AG04449 (cell line): ENCODE measurements around the gene ENDOU.
"Not testable (repeated sequence)": the region's sequence is repeated elsewhere in the genome, so short reads cannot be mapped to it uniquely, and the experiment has no call there.

Experiments
- CTCF ChIA-PET: fragments of 350-600 bp; formaldehyde crosslinking; extraction: SDS; loops from one replicate; lab custom pipeline; 2021; ENCODE audit warnings: antibody characterized with exemption; lab: Yijun Ruan, JAX
- POLR2A ChIA-PET: fragments of 400-600, 350-600 bp; formaldehyde crosslinking; extraction: SDS; loops from one replicate; lab custom pipeline; 2020; ENCODE audit warnings: antibody characterized with exemption, inconsistent platforms; lab: Yijun Ruan, JAX
- DNase-seq: peaks from one replicate; pipeline ENCODE4 v3.0.0-alpha.2; 2010; ENCODE audit warnings: low read depth, low spot score
- H3K4me3 ChIP-seq: 2 replicates; pipeline ENCODE4 v1.5.1; 2011; ENCODE audit warnings: low read depth, mild to moderate bottlenecking, control low read depth, low read length
- CTCF ChIP-seq: IDR thresholded peaks from one replicate; pipeline ENCODE4 v1.5.1; 2011; ENCODE audit warnings: mild to moderate bottlenecking, moderate library complexity, low read length, control low read depth, inconsistent platforms; ENCODE audit not compliant: insufficient read depth; ENCODE audit errors: missing control alignments

Gene ENDOU

GRCh38 chr12:47698055-47698454 is 27.2 kb downstream of the ENDOU start:
- H3K4me3 ChIP-seq = no peak overlapping the region
- DNase-seq = no peak
- CTCF ChIA-PET = interaction anchor here (1.3 to 2.2 kb wide), 3 partner anchors 19 to 666 kb away, joined by 4 to 6 read pairs (median 5); no protein-coding TSS in a partner anchor
- POLR2A ChIA-PET = no interaction called here
- TF ChIP-seq CTCF = no peak

GRCh38 chr12:47689215-47689614 is 36.1 kb downstream of the ENDOU start:
- TF ChIP-seq CTCF = no peak
- CTCF ChIA-PET = interaction anchor here (1.2 to 8.0 kb wide), 2 partner anchors 12 to 655 kb away, joined by 3 to 122 read pairs; no protein-coding TSS in a partner anchor
- no peak overlapping the region for H3K4me3 ChIP-seq
- DNase-seq = no peak
- POLR2A ChIA-PET = no interaction called here

GRCh38 chr12:47687636-47688035 is 37.7 kb downstream of the ENDOU start:
- TF ChIP-seq CTCF = no peak
- POLR2A ChIA-PET = no interaction called here
- DNase-seq = no peak
- CTCF ChIA-PET = interaction anchor here (1.1 to 8.0 kb wide), 18 partner anchors 8 to 745 kb away, joined by 3 to 122 read pairs (median 7); no protein-coding TSS in a partner anchor
- no peak overlapping the region for H3K4me3 ChIP-seq

- ChIA-PET POLR2A (interaction anchor here (0.7 to 1.3 kb wide), 2 partner anchors 237 to 654 kb away, joined by 3 read pairs; no protein-coding TSS in a partner anchor), CTCF (interaction anchor here (1.0 to 8.0 kb wide), 29 partner anchors 9 to 744 kb away, joined by 3 to 122 read pairs (median 5); no protein-coding TSS in a partner anchor)
- peak; percentile 63 for TF ChIP-seq CTCF
- peak; percentile 7 for DNase-seq
- no peak overlapping the region for H3K4me3 ChIP-seq
Observed at GRCh38 chr12:47686645-47687240, 38.5 kb downstream of the ENDOU start.

- TF ChIP-seq CTCF = no peak
- ChIA-PET POLR2A (interaction anchor here (0.6 kb wide), 1 partner anchor 46 kb away, joined by 4 read pairs; no protein-coding TSS in a partner anchor), CTCF (interaction anchor here (1.2 to 1.3 kb wide), 2 partner anchors 25 to 36 kb away, joined by 3 read pairs; no protein-coding TSS in a partner anchor)
- no peak overlapping the region for H3K4me3 ChIP-seq
- DNase-seq = no peak
Observed at GRCh38 chr12:47679785-47680184, 45.5 kb downstream of the ENDOU start.

- CTCF ChIA-PET = interaction anchor here (2.5 kb wide), 1 partner anchor 14 kb away, joined by 12 read pairs; no protein-coding TSS in a partner anchor
- POLR2A ChIA-PET = no interaction called here
- H3K4me3 ChIP-seq = no peak overlapping the region
- DNase-seq = no peak
- no peak for TF ChIP-seq CTCF
Observed at GRCh38 chr12:47672068-47672467, 53.2 kb downstream of the ENDOU start.

- POLR2A ChIA-PET, H3K4me3 ChIP-seq, DNase-seq: not testable (repeated sequence)
- CTCF ChIA-PET = interaction anchor here (1.4 to 4.3 kb wide), 4 partner anchors 16 to 30 kb away, joined by 3 to 25 read pairs (median 6); no protein-coding TSS in a partner anchor
Observed at GRCh38 chr12:47667935-47668334, 57.4 kb downstream of the ENDOU start.
